Skin of body (tissue), 2 donors: ENCODE results near the gene RXFP2. TPM values are rescaled to one million over a fixed set of nuclear protein-coding genes. Genes with fewer than 3 reads are reported as not detected.

Source experiments
- DNase-seq: peaks from one replicate; lab custom pipeline; 2025; lab: John Stamatoyannopoulos, UW
- total RNA-seq: library from RNA; depleted of rRNA; stranded (reverse); fragments of >200 nt; gene quantifications from one replicate; pipeline ENCODE4 v1.2.3, GENCODE V29; 2014

RXFP2 gene
- total RNA-seq, 1 donor from 2014 or later, result not detected

GRCh38 chr13:31767175-31767900 is 28.0 kb downstream of the RXFP2 start:
- DNase-seq, result no peak

DNA sequence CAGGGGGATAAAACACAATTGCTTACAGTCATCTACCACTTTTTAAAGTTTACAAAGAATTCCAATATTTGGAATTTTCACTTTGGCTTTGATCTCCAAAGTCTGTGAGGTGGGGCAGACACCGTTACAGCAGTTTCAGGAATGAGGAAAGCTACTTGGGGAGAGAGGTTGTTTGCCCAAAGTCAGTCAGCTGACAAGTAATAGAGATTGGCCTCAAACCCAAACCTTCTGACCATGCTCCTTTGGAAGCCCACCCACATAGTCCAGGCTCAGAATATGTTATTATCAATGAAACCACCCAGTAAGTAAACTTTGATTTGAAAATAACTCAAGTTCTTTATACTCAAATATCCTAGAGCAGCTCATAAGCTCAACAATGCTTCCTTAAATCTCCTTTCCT is 29.0 kb downstream of the RXFP2 start:
- no peak for DNase-seq

DNA sequence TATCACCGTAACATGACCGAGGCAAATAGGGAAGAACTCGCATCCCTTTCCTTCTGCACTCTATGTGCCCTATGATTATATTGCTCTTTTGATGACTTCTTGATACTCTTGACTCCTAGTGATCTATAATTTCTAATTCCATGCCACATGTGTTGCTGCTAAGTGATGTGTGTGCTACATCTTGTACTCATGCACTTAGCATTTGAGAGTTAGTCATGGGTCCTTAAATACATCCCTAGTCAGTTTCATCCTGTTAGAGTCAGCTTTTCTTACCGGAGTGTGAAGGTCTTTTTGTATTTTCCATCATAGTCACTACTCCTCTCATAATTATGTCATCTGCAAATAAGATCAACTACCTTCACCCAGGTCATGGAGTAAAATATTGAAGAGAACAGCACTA is 30.2 kb downstream of the RXFP2 start:
- no peak for DNase-seq

GRCh38 chr13:31772231-31772630 is 32.9 kb downstream of the RXFP2 start:
- DNase-seq, result no peak

- no peak for DNase-seq
Measured at GRCh38 chr13:31773538-31773937, 34.2 kb downstream of the RXFP2 start.

DNA sequence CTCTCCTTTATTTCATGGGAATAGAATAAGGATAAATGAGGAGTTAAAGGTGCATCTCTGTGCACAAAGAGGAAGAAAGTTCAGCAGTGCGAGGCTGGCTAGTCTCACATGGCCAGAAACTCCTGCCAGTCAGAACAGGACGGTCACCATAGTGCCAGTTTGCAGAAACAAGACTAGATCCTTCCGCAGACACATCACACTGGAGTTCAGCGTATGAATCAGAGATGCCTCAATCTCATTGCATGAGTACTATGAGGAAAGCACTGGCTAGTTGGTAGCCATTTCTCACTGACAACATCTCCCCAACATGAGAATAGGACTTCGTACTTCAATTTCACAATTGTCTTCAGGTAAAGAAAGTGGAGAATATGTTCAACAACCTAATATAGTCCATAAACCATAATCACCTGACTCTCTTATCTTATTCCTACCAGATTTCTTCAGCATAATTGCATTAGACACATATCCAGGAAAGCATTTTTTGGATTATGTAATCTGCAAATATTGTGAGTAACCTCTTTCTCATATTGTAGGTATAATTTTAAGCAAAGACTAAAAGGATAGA is 34.9 kb downstream of the RXFP2 start:
- no peak for DNase-seq

DNA sequence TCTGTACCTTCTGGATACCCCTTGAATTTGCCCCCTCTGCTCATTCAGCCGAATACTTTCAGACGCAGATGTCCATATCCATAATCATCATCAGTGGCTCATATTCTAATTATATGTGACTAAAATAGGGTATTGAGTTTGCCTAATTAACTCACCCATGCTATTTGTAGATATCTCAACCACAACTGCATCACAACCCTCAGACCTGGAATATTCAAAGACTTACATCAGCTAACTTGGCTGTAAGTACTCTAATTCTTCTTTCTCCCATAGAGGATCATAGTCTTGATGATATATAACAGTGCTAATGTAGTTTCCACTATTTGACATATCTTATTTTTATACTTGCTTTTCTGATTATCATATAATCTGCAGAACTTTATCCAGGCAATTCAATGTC is 35.8 kb downstream of the RXFP2 start:
- DNase-seq, result no peak

- peak; percentile 15 for DNase-seq
Measured at GRCh38 chr13:31775686-31776085, 36.4 kb downstream of the RXFP2 start.

GRCh38 chr13:31781064-31781463 is 41.7 kb downstream of the RXFP2 start:
- DNase-seq, result no peak

- DNase-seq, result no peak
Measured at GRCh38 chr13:31786011-31786410, 46.7 kb downstream of the RXFP2 start.

GRCh38 chr13:31790992-31791391 is 51.7 kb downstream of the RXFP2 start:
- DNase-seq, result no peak

DNA sequence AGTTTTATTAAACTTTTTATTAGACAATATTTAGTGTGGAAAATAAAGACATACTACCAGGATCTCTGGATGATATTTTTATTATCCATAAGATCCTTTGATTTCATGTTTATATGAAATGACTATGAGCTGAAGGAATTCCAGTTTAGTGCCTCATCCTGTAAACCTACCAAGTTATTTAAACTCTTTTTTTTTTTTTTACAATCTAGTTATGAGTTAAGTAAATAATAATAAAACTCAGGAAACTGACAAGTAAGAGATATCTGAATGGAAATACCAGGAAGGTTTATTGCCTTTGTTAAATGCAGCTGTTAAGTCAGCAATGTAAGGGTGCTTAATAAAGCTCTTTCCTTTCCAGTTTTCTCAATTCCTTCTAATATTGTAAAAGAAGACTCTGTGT is 53.9 kb downstream of the RXFP2 start:
- no peak for DNase-seq

DNA sequence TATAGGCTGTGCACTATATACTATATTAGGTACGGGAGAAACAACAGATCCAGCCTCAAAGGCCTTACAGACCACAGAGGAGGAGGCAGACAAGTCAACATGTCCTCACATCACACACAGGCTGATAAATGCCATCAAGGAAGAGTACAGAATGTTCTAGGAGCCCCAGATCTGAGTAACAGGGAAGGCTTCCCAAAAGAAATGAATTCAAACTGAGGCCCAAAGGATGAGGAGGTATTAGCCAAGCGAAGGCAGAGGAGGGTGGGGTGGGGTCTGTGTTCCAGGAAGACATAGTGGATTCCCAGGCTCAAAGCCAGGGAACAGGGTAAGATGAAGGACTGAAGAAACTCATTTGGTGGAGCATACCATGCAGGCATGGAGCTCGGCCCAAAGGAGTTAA is 55.1 kb downstream of the RXFP2 start:
- DNase-seq, result no peak

- DNase-seq, result peak; percentile 3
Measured at GRCh38 chr13:31797154-31797775, 57.9 kb downstream of the RXFP2 start.

- DNase-seq, result no peak
Measured at GRCh38 chr13:31798189-31798588, 58.9 kb downstream of the RXFP2 start.

DNA sequence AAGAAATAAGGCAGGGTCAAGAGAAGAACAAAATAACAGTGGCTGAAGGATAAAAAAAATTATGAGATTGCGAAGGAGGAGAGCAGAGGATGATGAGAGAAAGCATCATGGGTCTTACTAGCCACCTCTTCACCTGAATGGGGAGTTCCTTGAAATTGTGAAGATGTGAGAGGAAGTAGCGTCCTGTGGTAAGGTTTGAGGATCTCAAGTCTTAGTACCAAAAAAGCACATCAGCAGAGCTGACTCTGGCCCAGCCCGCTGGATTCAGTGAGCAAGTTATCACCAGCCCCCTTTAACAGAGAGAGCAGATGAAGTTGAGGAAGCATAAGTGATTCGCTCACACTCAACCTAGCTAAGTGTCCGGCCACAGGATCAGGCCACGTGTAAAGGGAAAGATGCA is 61.8 kb downstream of the RXFP2 start:
- no peak for DNase-seq

- DNase-seq, result no peak
Measured at GRCh38 chr13:31803311-31803710, 64.0 kb downstream of the RXFP2 start.

- no peak for DNase-seq
Measured at GRCh38 chr13:31805841-31806240, 66.5 kb downstream of the RXFP2 start.

DNA sequence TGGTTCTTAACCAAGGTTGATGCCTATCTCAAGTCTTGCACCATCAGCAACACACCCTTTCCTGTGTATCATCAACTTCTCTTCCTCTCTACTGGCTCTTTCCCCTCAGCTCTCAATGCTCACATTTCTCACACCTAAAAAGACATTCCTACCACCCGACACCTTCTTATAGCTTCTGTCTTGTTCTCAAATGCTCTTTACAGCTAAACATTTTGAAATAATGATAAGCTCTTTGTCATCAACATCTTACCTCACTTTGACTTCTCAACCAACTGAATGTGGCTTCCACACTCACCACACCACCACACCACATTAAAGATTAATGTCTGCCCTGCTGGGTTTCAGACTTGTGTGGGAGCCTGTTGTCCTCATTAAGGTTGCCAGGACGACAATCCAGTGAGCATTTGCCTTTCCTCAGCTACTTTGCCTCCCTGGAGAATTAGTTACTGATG is 67.8 kb downstream of the RXFP2 start:
- no peak for DNase-seq

GRCh38 chr13:31814536-31814935 is 75.2 kb downstream of the RXFP2 start:
- no peak for DNase-seq

GRCh38 chr13:31815361-31816144 is 76.2 kb downstream of the RXFP2 start:
- no peak for DNase-seq

DNA sequence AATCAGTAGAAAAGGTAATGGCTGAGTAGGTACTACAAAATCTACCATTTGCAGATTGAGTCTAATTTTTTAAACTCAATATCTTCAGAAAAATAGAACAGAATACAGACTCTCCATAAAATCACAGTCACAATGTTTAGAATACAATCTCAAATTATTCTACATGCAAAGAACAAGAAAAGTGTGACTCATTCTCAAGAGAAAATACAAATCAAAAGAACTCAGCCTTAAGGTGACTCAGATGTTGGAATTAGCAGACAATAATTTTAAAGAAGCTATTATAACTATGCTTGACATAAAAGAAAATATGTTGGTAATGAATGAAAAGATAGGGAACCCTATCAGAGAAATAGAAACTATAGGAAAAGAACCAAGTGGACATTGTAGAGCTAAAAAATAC is 78.9 kb downstream of the RXFP2 start:
- DNase-seq, result no peak
